ENCODE measurements around the gene CAP2.
"Not testable (repeated sequence)": the region's sequence is repeated elsewhere in the genome, so short reads cannot be mapped to it uniquely, and the experiment has no call there.

Gene CAP2

GRCh38 chr6:17396256-17396655, 2.9 kb downstream of the CAP2 start:
- H3K4me3 ChIP-seq (replicated peaks; ENCODE audit: insufficient read depth, low read length): no peak overlapping the region
- peaks cover 38% of the 10 kb centered on the region for H3K27me3 ChIP-seq (ENCODE audit: insufficient read depth, poor library complexity, severe bottlenecking)
- TF ChIP-seq GABPA (IDR thresholded peaks at IDR 0.05; ENCODE audit: low read depth) (no peak), SPI1 (IDR thresholded peaks at IDR 0.05; ENCODE audit: borderline replicate concordance, low read depth) (no peak), CTCF (IDR thresholded peaks at IDR 0.05; ENCODE audit: insufficient read depth, low read length) (no peak), REST (IDR thresholded peaks at IDR 0.05; ENCODE audit: insufficient replicate concordance, low read depth) (no peak), POLR2AphosphoS5 (IDR thresholded peaks at IDR 0.05; ENCODE audit: low read depth) (no peak)
- no peak for DNase-seq (ENCODE audit: low read depth in 1 of 2, low spot score in 1 of 2)
- no peak overlapping the region for H3K27ac ChIP-seq (replicated peaks)

- H3K4me3 ChIP-seq (replicated peaks; ENCODE audit: insufficient read depth, low read length): no peak overlapping the region
- H3K27ac ChIP-seq (replicated peaks): no peak overlapping the region
- TF ChIP-seq CTCF (IDR thresholded peaks at IDR 0.05; ENCODE audit: insufficient read depth, low read length) (no peak), REST (IDR thresholded peaks at IDR 0.05; ENCODE audit: insufficient replicate concordance, low read depth) (no peak), SPI1 (IDR thresholded peaks at IDR 0.05; ENCODE audit: borderline replicate concordance, low read depth) (no peak), GABPA (IDR thresholded peaks at IDR 0.05; ENCODE audit: low read depth) (no peak), POLR2AphosphoS5 (IDR thresholded peaks at IDR 0.05; ENCODE audit: low read depth) (no peak)
- DNase-seq (ENCODE audit: low read depth in 1 of 2, low spot score in 1 of 2): no peak
- peaks cover 29% of the 10 kb centered on the region for H3K27me3 ChIP-seq (ENCODE audit: insufficient read depth, poor library complexity, severe bottlenecking)
Measured at GRCh38 chr6:17397764-17398194, 4.4 kb downstream of the CAP2 start.

GRCh38 chr6:17405181-17405943, 12.0 kb downstream of the CAP2 start:
- DNase-seq (ENCODE audit: low read depth in 1 of 2, low spot score in 1 of 2); H3K27me3 ChIP-seq (ENCODE audit: insufficient read depth, poor library complexity, severe bottlenecking); H3K4me3 ChIP-seq (replicated peaks; ENCODE audit: insufficient read depth, low read length); H3K27ac ChIP-seq (replicated peaks): not testable (repeated sequence)

- Histone ChIP-seq H3K4me3 (replicated peaks; ENCODE audit: insufficient read depth, low read length) (no peak overlapping the region), H3K27me3 (ENCODE audit: insufficient read depth, poor library complexity, severe bottlenecking) (no peaks in the 10 kb centered on the region), H3K27ac (replicated peaks) (no peak overlapping the region)
- TF ChIP-seq GABPA (IDR thresholded peaks at IDR 0.05; ENCODE audit: low read depth) (no peak), SPI1 (IDR thresholded peaks at IDR 0.05; ENCODE audit: borderline replicate concordance, low read depth) (no peak), REST (IDR thresholded peaks at IDR 0.05; ENCODE audit: insufficient replicate concordance, low read depth) (no peak)
- no peak for DNase-seq (ENCODE audit: low read depth in 1 of 2, low spot score in 1 of 2)
Measured at GRCh38 chr6:17405944-17406245, 12.5 kb downstream of the CAP2 start.

Data from HL-60 (cell line).